K562 (cell line): ENCODE results near the gene PTPRR. TPM values are rescaled to one million over a fixed set of nuclear protein-coding genes. Genes with fewer than 3 reads are reported as not detected.

Experiments used
- ATAC-seq: fragments of 200-7000 bp; cut with Tn5 transposase; 3 replicates; pipeline ENCODE4 v1.9.1; 2020; ENCODE audit warnings: moderate library complexity
- BruUV-seq: library from RNA; stranded (reverse); fragments of 400-500 nt; replicated peaks from 2 replicates; lab custom pipeline; 2021; lab: Mats Ljungman, UMichigan
- CTCF ChIA-PET: fragments of 300-600 bp; formaldehyde crosslinking; extraction: SDS; loops from one replicate; lab custom pipeline; 2021; ENCODE audit warnings: low intra/inter-chr PET ratio; lab: Yijun Ruan, JAX
- POLR2A ChIA-PET: fragments of 300-600, 350-650 bp; sonication (Branson Sonifier 250); formaldehyde crosslinking; extraction: SDS; loops from one replicate; lab custom pipeline; 2021; ENCODE audit warnings: antibody characterized with exemption, inconsistent platforms; lab: Yijun Ruan, JAX
- DNase-seq, 4 experiments: peaks; one replicate each; pipeline versions ENCODE4 v3.0.0 to v3.0.0-alpha.2; 2011 to 2018; ENCODE audit warnings: low spot score in 3 of 4, mixed read lengths in 3 of 4; ENCODE audit errors: extremely low read depth in 1 of 4
- FAIRE-seq: peaks from 2 replicates; lab custom pipeline; 2011; peaks lifted over from hg19 to GRCh38; lab: Jason Lieb, UNC
- H2AFZ ChIP-seq: 2 replicates; pipeline ENCODE4 v1.6.0; 2011; ENCODE audit warnings: low read depth, low read length, control low read depth, inconsistent platforms
- H3K27ac ChIP-seq: fragments of 200-600 bp; 3 replicates; pipeline ENCODE4 v1.8.0; 2011; ENCODE audit warnings: low read depth, mild to moderate bottlenecking, control low read depth, inconsistent platforms, low read length, moderate library complexity, mixed read lengths; ENCODE audit errors: extremely low read depth
- H3K27me3 ChIP-seq, 2 experiments: fragments of 300-600 bp in 1 of 2; 2 replicates in 1 of 2; 3 replicates in 1 of 2; pipeline versions ENCODE4 v1.6.0 to v1.8.0; 2011; ENCODE audit warnings: inconsistent platforms in 2 of 2, low read length in 2 of 2, mild to moderate bottlenecking in 1 of 2, mixed read lengths in 1 of 2, moderate library complexity in 1 of 2; ENCODE audit not compliant: control insufficient read depth in 2 of 2, insufficient read depth in 2 of 2
- H3K36me3 ChIP-seq: fragments of 300-600 bp; 3 replicates; pipeline ENCODE4 v1.8.0; 2011; ENCODE audit warnings: mild to moderate bottlenecking, low read length, inconsistent platforms; ENCODE audit not compliant: control insufficient read depth, insufficient read depth
- H3K4me1 ChIP-seq, 2 experiments: fragments of 200-600 bp in 1 of 2; replicated peaks in 1 of 2; 2 replicates in 1 of 2; 3 replicates in 1 of 2; pipeline versions ENCODE4 v1.5.1 to v1.8.0; 2011; ENCODE audit warnings: inconsistent platforms in 2 of 2, low read length in 2 of 2, mild to moderate bottlenecking in 1 of 2, mixed read lengths in 1 of 2, moderate library complexity in 1 of 2; ENCODE audit not compliant: control insufficient read depth in 2 of 2, insufficient read depth in 2 of 2
- H3K4me2 ChIP-seq: 2 replicates; pipeline ENCODE4 v1.6.1; 2011; ENCODE audit warnings: low read length, control low read depth, inconsistent platforms, mixed read lengths; ENCODE audit not compliant: insufficient read depth
- H3K4me3 ChIP-seq: fragments of 200-600 bp; sonication (generic), shearing (Covaris generic); 2 replicates; pipeline ENCODE4 v1.5.1; 2016; ENCODE audit warnings: control low read depth, inconsistent platforms
- H3K79me2 ChIP-seq: fragments of 200-600 bp; 3 replicates; pipeline ENCODE4 v1.8.0; 2011; ENCODE audit warnings: low read length, inconsistent platforms; ENCODE audit not compliant: control insufficient read depth, insufficient read depth
- H3K9ac ChIP-seq, 2 experiments: 2 replicates each; pipeline versions ENCODE4 v1.6.0 to v1.6.1; 2011; ENCODE audit warnings: low read depth in 2 of 2, low read length in 2 of 2, control low read depth in 1 of 2, inconsistent platforms in 1 of 2, mild to moderate bottlenecking in 1 of 2, mixed read lengths in 1 of 2; ENCODE audit not compliant: insufficient read depth in 1 of 2
- H3K9me1 ChIP-seq: one replicate; pipeline ENCODE4 v1.6.0; 2011; ENCODE audit warnings: inconsistent platforms, mild to moderate bottlenecking, low read length, moderate library complexity; ENCODE audit not compliant: control insufficient read depth, insufficient read depth
- H3K9me3 ChIP-seq: replicated peaks from 2 replicates; pipeline ENCODE4 v1.5.1; 2011; ENCODE audit warnings: low read depth, low read length, inconsistent platforms; ENCODE audit not compliant: control insufficient read depth, insufficient read depth
- H4K20me1 ChIP-seq: replicated peaks from 2 replicates; pipeline ENCODE4 v1.6.1; 2011; ENCODE audit warnings: low read length, inconsistent platforms, mixed read lengths; ENCODE audit not compliant: control insufficient read depth, insufficient read depth
- AFF4 ChIP-seq: sonication (generic); formaldehyde crosslinking; IDR thresholded peaks from 2 replicates; pipeline ENCODE4 v1.8.0; 2023; ENCODE audit warnings: mild to moderate bottlenecking, missing genetic modification reagents
- FOSL1 ChIP-seq: fragments of 200-800 bp; sonication (Bioruptor generic); conservative IDR thresholded peaks from 2 replicates; pipeline ENCODE4 v1.6.1; 2016; ENCODE audit warnings: missing genetic modification characterization, missing compliant biosample characterization
- IFI16 ChIP-seq: fragments of 250-450 bp; sonication (Bioruptor Pico); IDR thresholded peaks from 2 replicates; pipeline ENCODE4 v2.1.2; 2022; ENCODE audit warnings: mild to moderate bottlenecking, inconsistent platforms
- MYNN ChIP-seq, 2 experiments: sonication (generic); formaldehyde crosslinking in 1 of 2; IDR thresholded peaks; 2 replicates each; pipeline versions ENCODE4 v1.5.0 to v1.6.1; 2016 to 2020; ENCODE audit warnings: antibody characterized with exemption in 1 of 2, missing genetic modification reagents in 1 of 2
- PBX2 ChIP-seq, 2 experiments: IDR thresholded peaks in 1 of 2; conservative IDR thresholded peaks in 1 of 2; 2 replicates each; pipeline ENCODE4 v1.6.1; 2016; ENCODE audit warnings: low read depth in 2 of 2, mild to moderate bottlenecking in 1 of 2, missing compliant biosample characterization in 1 of 2, missing genetic modification characterization in 1 of 2, moderate library complexity in 1 of 2
- XRCC5 ChIP-seq: fragments of 200-400 bp; formaldehyde crosslinking; IDR thresholded peaks from 2 replicates; pipeline ENCODE4 v1.6.1; 2017; ENCODE audit warnings: low read depth, mild to moderate bottlenecking, low read length
- ZC3H4 ChIP-seq: sonication (generic); formaldehyde crosslinking; IDR thresholded peaks from 2 replicates; pipeline ENCODE4 v1.9.0; 2021; ENCODE audit warnings: missing genetic modification reagents, borderline replicate concordance
- WGBS: fragments of 100-300 bp; shearing (Covaris generic); methylation state at CpG from one replicate; pipeline ENCODE4 v1.1.6; 2016; ENCODE audit warnings: low coverage, mixed read lengths; ENCODE audit not compliant: insufficient coverage; ENCODE audit errors: missing lambda C conversion rate; 5-methylcytosine and 5-hydroxymethylcytosine counted together
- in situ Hi-C: fragments of 300-500 bp; cut with MboI; formaldehyde crosslinking; loops from 4 replicates; pipeline ENCODE4 v1.15.0; 2018; ENCODE audit warnings: inconsistent platforms, mixed read lengths
- intact Hi-C: fragments of 100-400 bp; cut with micrococcal nuclease; formaldehyde crosslinking; loops from 2 replicates; pipeline ENCODE4 v1.14.2; 2022
- polyA plus RNA-seq, 8 experiments: library from polyadenylated mRNA; depleted of rRNA in 4 of 8; stranded (reverse) in 5 of 8; unstranded in 3 of 8; fragments of >200 nt; fragmentation: Nextera tagmentation in 2 of 8; fragmentation: Illumina TruSeq in 1 of 8; extraction: Ambion mirVana in 2 of 8; extraction: Trizol in 1 of 8; gene quantifications; 2 replicates each; pipeline versions ENCODE4 v1.2.1 to v1.2.3, GENCODE V29; 2011 to 2014; ENCODE audit warnings: inconsistent platforms in 1 of 8, missing spikeins in 1 of 8
- total RNA-seq, 7 experiments: library from RNA; depleted of rRNA in 6 of 7; stranded (reverse); fragments of >200 nt in 6 of 7; fragmentation: Illumina TruSeq in 2 of 7; extraction: Trizol in 2 of 7; gene quantifications; 2 replicates each; pipeline versions ENCODE4 v1.2.1 to v1.2.3, GENCODE V29; 2011 to 2021; ENCODE audit warnings: low replicate concordance in 1 of 7

PTPRR gene
- total and polyA plus RNA-seq, 9 of the 15 experiments (the other 6 are each of a cell fraction or from before 2014, with no cell fraction given) = 6.6 to 41.7 (median 12.3) TPM

DNA sequence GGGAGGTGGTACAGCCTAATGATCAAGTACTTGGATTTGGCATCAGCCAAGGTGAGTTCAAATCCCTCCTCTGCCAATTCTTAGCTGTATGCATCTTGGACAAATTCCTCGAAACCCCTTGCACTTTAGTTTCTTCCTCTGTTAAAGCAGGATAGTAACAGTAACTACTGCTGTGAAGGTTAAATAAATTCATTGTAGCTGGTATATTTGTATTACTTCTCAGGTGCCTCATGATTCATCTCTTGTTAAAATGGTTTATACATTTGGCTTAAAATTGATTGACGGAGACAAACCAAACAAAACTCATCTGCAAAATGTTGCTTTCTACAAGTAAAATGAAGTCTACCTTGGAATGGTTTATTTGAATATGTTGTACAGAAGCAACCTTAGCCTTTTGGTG is 281.0 kb downstream of the PTPRR start:
- peaks cover 17% of the 10 kb centered on the region; the same call in 2 of the 3 replicates for H3K36me3 ChIP-seq
- WGBS = 96% methylated on average over 2 of the region's 2 CpGs
- H3K4me2 ChIP-seq = no peak overlapping the region
- no peak for ATAC-seq
- no peak overlapping the region for H3K27ac ChIP-seq
- no peak overlapping the region for H3K4me3 ChIP-seq
- BruUV-seq = no TSS peak
- CTCF ChIA-PET = no interaction called here
- no peaks in the 10 kb centered on the region for H3K9me1 ChIP-seq
- H3K79me2 ChIP-seq = no peaks in the 10 kb centered on the region
- in situ Hi-C loops = no loop called here
- POLR2A ChIA-PET = no interaction called here
- no peak for FAIRE-seq
- DNase-seq = no peak
- H3K4me1 ChIP-seq = peaks cover 0 to 8% of the 10 kb centered on the region in 2 experiments; a peak in 2 of 5 replicates
- TF ChIP-seq MYNN (IDR thresholded peaks at IDR 0.05) = no peak
- TF ChIP-seq MYNN (CRISPR knock-in tag; IDR thresholded peaks at IDR 0.05) = no peak
- TF ChIP-seq XRCC5 = no peak
- no peak overlapping the region for H2AFZ ChIP-seq
- no peaks in the 10 kb centered on the region for H4K20me1 ChIP-seq
- H3K27me3 ChIP-seq = no peaks in the 10 kb centered on the region
- no peaks in the 10 kb centered on the region for H3K9me3 ChIP-seq
- intact Hi-C loops = no loop called here
- H3K9ac ChIP-seq = no peak overlapping the region

GRCh38 chr12:70638639-70639360 is 281.7 kb downstream of the PTPRR start:
- no peak overlapping the region for H3K9ac ChIP-seq
- no peaks in the 10 kb centered on the region for H3K9me3 ChIP-seq
- peaks cover 0 to 8% of the 10 kb centered on the region in 2 experiments; a peak in 1 of 5 replicates for H3K4me1 ChIP-seq
- CTCF ChIA-PET = no interaction called here
- H2AFZ ChIP-seq = no peak overlapping the region
- no peak overlapping the region for H3K4me3 ChIP-seq
- in situ Hi-C loops (no loop called here), intact Hi-C loops (no loop called here)
- no peaks in the 10 kb centered on the region for H4K20me1 ChIP-seq
- 69% methylated on average over 1 of the region's 1 CpG for WGBS
- FAIRE-seq = peak; percentile 15
- no peak overlapping the region for H3K27ac ChIP-seq
- peak in 1 of 4 experiments; percentile 11 for DNase-seq
- H3K9me1 ChIP-seq = no peaks in the 10 kb centered on the region
- no peaks in the 10 kb centered on the region for H3K27me3 ChIP-seq
- H3K79me2 ChIP-seq = no peaks in the 10 kb centered on the region
- peak; percentile 33; the same call in 1 of the 3 replicates for ATAC-seq
- POLR2A ChIA-PET = interaction anchor here (0.6 to 0.8 kb wide), 3 partner anchors 14 to 26 kb away, joined by 3 read pairs; no protein-coding TSS in a partner anchor
- peaks cover 17% of the 10 kb centered on the region; the same call in 2 of the 3 replicates for H3K36me3 ChIP-seq
- no TSS peak for BruUV-seq
- no peak overlapping the region for H3K4me2 ChIP-seq
- no peak for TF ChIP-seq PBX2 (CRISPR knock-in tag; IDR thresholded peaks at IDR 0.05; ENCODE audit: low read depth)
- peak; percentile 89 for TF ChIP-seq PBX2 (tag; conservative IDR thresholded peaks at IDR 0.05; ENCODE audit: low read depth)
- no peak for TF ChIP-seq IFI16
- TF ChIP-seq FOSL1 = peak; percentile 79
- no peak for TF ChIP-seq ZC3H4 (CRISPR knock-in tag)
- TF ChIP-seq AFF4 (CRISPR knock-in tag) = no peak
